SK-N-MC (cell line): ENCODE measurements around the gene MAML3.

Experiments used
- DNase-seq: peaks from one replicate; pipeline ENCODE4 v3.0.0-alpha.2; 2011; ENCODE audit warnings: low read depth, low spot score
- H3K27ac ChIP-seq: fragments of 200-600 bp; sonication (generic); 2 replicates; pipeline ENCODE4 v1.5.1; 2016; ENCODE audit warnings: mixed run types
- H3K36me3 ChIP-seq: fragments of 200-600 bp; sonication (generic); 2 replicates; pipeline ENCODE4 v1.6.1; 2017; ENCODE audit warnings: antibody characterized with exemption, low read length, mixed read lengths; ENCODE audit not compliant: insufficient read depth
- H3K4me3 ChIP-seq: fragments of 200-600 bp; sonication (generic); 2 replicates; pipeline ENCODE4 v1.5.1; 2016
- H3K9ac ChIP-seq: fragments of 200-600 bp; sonication (generic); 2 replicates; pipeline ENCODE4 v1.8.0; 2017; ENCODE audit warnings: mixed run types, mixed read lengths; ENCODE audit not compliant: insufficient read length
- H3K9me3 ChIP-seq: fragments of 200-600 bp; sonication (generic); 2 replicates; pipeline ENCODE4 v1.6.1; 2017; ENCODE audit warnings: low read depth, mild to moderate bottlenecking, antibody characterized with exemption, low read length, moderate library complexity, mixed read lengths
- EZH2 ChIP-seq: fragments of 200-600 bp; sonication (generic); IDR thresholded peaks from one replicate; pipeline ENCODE4 v1.6.1; 2017; ENCODE audit warnings: antibody characterized with exemption
- FOXP2 ChIP-seq: optimal IDR thresholded peaks from 2 replicates; pipeline ENCODE3; 2011; ENCODE audit warnings: mild to moderate bottlenecking, moderate library complexity; ENCODE audit not compliant: insufficient read depth; ENCODE audit errors: extremely low read length, control extremely low read depth
- POLR2AphosphoS5 ChIP-seq: IDR thresholded peaks from 2 replicates; pipeline ENCODE4 v1.6.1; 2012; ENCODE audit warnings: mild to moderate bottlenecking, low read depth, low read length, borderline replicate concordance

Gene MAML3

DNA sequence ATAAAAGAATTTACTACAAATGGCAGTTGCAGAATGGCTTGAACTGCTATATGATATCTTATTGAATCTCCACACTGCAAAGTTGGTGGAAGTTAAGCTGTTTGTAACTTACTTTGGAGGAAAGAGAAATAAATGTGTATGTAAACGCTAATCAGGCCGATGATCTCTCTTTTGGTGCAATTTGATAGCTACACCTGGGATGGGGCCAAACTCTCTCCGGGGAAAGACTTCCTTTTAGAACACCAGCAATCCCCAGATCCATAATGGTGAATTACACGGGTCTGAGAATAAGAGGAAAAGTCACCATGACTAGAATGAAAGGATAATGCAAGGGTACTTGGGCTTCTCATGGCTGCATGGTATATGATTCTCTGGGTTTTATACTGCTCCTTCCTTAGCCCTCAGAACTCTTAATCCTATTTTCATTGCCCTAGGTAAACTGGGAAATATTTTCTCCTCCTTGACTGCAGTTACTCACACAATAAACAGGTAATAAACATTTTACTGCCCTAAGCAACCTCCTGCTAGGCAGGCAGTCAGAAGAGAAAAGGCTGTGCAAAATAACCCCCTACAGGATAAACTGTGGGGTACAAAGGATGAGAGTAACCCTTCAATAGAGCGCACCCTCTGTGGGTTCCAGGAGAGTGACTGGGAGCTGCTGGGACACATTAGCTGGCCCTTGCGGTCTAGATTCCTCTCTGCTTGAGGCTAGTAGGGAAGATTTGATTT lies 379.1 kb downstream of the MAML3 start:
- TF ChIP-seq FOXP2 (no peak), POLR2AphosphoS5 (no peak), EZH2 (no peak)
- Histone ChIP-seq H3K27ac (no peak overlapping the region), H3K9ac (no peak overlapping the region), H3K9me3 (no peaks in the 10 kb centered on the region), H3K4me3 (no peak overlapping the region), H3K36me3 (no peaks in the 10 kb centered on the region)
- DNase-seq = no peak

DNA sequence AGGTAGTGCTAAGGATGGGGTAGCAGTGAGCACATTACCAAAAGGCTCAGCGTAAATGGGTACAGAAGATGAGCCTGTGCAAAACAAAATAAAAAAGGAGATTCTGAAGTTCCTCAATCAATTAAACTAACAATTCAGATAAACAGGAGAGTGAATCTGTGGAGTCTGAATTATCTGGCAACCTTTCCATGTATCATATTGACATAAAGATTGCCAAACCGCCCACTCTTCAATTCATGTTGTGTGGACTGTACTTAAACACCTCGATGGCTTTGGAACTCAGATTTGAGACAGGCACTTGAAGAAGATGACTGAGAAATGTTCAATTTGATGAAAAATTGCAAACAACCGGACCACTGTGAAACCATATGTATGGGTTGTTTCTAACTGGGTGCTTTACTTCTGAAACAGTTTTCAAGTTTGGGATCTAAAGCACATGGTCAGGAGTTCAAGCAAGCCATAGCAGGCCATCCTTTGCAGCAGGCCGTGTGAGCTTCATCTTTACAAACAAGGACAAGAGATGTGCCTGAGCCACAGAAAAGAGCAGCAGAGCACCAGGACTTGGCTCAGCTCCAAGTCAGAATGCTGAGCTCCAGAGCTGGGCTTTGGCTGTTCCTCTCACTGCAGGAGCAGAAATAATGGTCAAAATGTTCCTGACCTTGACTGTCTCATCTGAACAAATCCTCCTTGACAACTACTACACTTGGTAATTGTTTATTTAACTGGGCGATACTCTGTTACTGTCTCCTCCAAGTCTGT lies 380.2 kb downstream of the MAML3 start:
- Histone ChIP-seq H3K27ac (no peak overlapping the region), H3K36me3 (no peaks in the 10 kb centered on the region), H3K4me3 (no peak overlapping the region), H3K9me3 (no peaks in the 10 kb centered on the region), H3K9ac (no peak overlapping the region)
- TF ChIP-seq EZH2 (no peak), FOXP2 (no peak), POLR2AphosphoS5 (no peak)
- DNase-seq = no peak

GRCh38 chr4:139770361-139770760 lies 383.6 kb downstream of the MAML3 start:
- Histone ChIP-seq H3K36me3 (no peaks in the 10 kb centered on the region), H3K9me3 (no peaks in the 10 kb centered on the region), H3K27ac (no peak overlapping the region), H3K4me3 (no peak overlapping the region), H3K9ac (no peak overlapping the region)
- TF ChIP-seq FOXP2 (no peak), EZH2 (no peak), POLR2AphosphoS5 (no peak)
- no peak for DNase-seq

DNA sequence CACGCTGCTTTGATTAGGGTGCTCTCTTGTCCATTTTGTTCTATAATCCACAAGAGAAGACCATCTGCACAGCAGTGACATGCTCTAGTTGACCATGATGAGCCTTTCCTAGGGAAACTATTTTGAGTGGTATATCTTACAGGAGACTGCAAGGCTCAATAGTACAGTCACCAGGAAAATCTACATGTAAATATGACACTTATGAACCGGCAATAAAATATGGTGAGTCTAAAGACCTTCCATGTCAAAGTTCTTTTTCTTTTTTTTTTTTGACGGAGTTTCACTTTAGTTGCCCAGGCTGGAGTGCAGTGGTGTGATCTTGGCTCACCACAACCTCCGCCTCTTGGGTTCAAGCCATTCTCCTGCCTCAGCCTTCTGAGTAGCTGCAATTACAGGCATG lies 384.6 kb downstream of the MAML3 start:
- Histone ChIP-seq H3K9me3 (no peaks in the 10 kb centered on the region), H3K36me3 (no peaks in the 10 kb centered on the region), H3K9ac (no peak overlapping the region), H3K27ac (no peak overlapping the region), H3K4me3 (no peak overlapping the region)
- TF ChIP-seq POLR2AphosphoS5 (no peak), EZH2 (no peak), FOXP2 (no peak)
- DNase-seq = no peak

- Histone ChIP-seq H3K27ac (no peak overlapping the region), H3K36me3 (no peaks in the 10 kb centered on the region), H3K9ac (no peak overlapping the region), H3K4me3 (no peak overlapping the region), H3K9me3 (no peaks in the 10 kb centered on the region)
- TF ChIP-seq FOXP2 (no peak), EZH2 (no peak), POLR2AphosphoS5 (no peak)
- DNase-seq = no peak
Measured at GRCh38 chr4:139768896-139769295, 385.1 kb downstream of the MAML3 start.

GRCh38 chr4:139768366-139768765 lies 385.6 kb downstream of the MAML3 start:
- TF ChIP-seq EZH2 = no peak
- no peak for TF ChIP-seq POLR2AphosphoS5
- TF ChIP-seq FOXP2 = no peak
- H3K9ac ChIP-seq = no peak overlapping the region
- DNase-seq = no peak
- no peak overlapping the region for H3K4me3 ChIP-seq
- H3K27ac ChIP-seq = no peak overlapping the region
- H3K36me3 ChIP-seq = no peaks in the 10 kb centered on the region
- H3K9me3 ChIP-seq = no peaks in the 10 kb centered on the region

DNA sequence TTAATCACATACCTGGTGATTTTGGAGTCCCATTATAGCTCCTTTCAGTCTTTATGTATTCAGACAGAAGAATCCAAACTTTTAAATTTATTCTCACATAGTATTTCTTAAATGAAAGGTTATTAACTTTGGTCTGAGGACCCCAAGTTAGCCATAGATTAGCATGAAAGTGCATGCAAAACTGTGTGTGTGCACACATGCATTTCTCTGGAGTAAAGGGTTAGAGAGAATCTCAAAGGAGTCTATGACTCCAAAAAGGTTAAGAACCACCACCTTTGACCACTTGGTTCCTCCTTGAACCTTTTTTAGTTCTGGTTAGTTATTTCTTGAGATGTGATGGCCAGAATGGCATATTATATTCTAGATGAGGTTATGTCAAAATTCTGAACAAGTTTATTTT lies 386.4 kb downstream of the MAML3 start:
- no peaks in the 10 kb centered on the region for H3K36me3 ChIP-seq

GRCh38 chr4:139767168-139767567 lies 386.8 kb downstream of the MAML3 start:
- no peaks in the 10 kb centered on the region for H3K9me3 ChIP-seq
- peak overlapping the region; percentile 82 for H3K27ac ChIP-seq
- H3K9ac ChIP-seq = no peak overlapping the region
- TF ChIP-seq POLR2AphosphoS5 = no peak; the same call in 1 of the 2 replicates
- TF ChIP-seq EZH2 = no peak
- TF ChIP-seq FOXP2 = no peak
- peak overlapping the region; percentile 14; the same call in 1 of the 2 replicates for H3K4me3 ChIP-seq
- no peaks in the 10 kb centered on the region for H3K36me3 ChIP-seq
- DNase-seq = peak; percentile 40

More for the DNA sequence above, 386.4 kb downstream of the MAML3 start:
- H3K27ac ChIP-seq = peak overlapping the region; percentile 82
- TF ChIP-seq FOXP2 = no peak
- no peak for TF ChIP-seq POLR2AphosphoS5
- no peak for TF ChIP-seq EZH2
- no peak overlapping the region for H3K9ac ChIP-seq
- H3K4me3 ChIP-seq = peak overlapping the region; percentile 14; the same call in 1 of the 2 replicates
- no peaks in the 10 kb centered on the region for H3K9me3 ChIP-seq
- no peak for DNase-seq
